ENCODE data around the gene OTUB2.

DNA sequence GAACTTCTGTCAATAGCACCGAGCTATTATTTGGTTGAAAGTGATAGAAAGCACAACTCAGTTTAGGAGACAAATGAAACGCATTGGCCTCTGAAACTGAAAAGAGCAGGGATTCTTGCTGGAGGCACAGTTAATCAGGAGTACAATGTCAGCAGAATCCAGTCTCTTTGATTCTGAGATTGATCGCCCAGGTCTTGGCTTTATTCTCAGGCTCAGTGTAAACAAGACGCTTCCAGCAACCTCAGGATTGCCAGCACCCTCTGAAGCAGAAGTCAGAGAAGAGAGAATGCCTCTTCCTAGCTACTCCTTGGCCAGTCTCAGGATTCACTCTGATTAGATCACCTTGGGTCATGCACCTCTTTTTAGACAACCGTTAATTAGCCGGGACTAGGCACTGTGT lies 11.8 kb upstream of the OTUB2 start:
- TF ChIP-seq, protein P1, sequence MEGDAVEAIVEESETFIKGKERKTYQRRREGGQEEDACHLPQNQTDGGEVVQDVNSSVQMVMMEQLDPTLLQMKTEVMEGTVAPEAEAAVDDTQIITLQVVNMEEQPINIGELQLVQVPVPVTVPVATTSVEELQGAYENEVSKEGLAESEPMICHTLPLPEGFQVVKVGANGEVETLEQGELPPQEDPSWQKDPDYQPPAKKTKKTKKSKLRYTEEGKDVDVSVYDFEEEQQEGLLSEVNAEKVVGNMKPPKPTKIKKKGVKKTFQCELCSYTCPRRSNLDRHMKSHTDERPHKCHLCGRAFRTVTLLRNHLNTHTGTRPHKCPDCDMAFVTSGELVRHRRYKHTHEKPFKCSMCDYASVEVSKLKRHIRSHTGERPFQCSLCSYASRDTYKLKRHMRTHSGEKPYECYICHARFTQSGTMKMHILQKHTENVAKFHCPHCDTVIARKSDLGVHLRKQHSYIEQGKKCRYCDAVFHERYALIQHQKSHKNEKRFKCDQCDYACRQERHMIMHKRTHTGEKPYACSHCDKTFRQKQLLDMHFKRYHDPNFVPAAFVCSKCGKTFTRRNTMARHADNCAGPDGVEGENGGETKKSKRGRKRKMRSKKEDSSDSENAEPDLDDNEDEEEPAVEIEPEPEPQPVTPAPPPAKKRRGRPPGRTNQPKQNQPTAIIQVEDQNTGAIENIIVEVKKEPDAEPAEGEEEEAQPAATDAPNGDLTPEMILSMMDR (conservative IDR thresholded peaks at IDR 0.05; ENCODE audit: low read length), result no peak
- TF ChIP-seq EZH2phosphoT487 (IDR thresholded peaks at IDR 0.05; ENCODE audit: borderline replicate concordance, low read depth, low read length), result no peak
